HepG2 (cell line): ENCODE measurements around the gene STRIP1.

Experiments
- BHLHE40 ChIP-seq: IDR thresholded peaks from 2 replicates; pipeline ENCODE4 v1.6.1; 2011; ENCODE audit warnings: low read length, improper control_type of control experiment
- RCOR2 ChIP-seq: IDR thresholded peaks from 2 replicates; pipeline ENCODE4 v1.6.1; 2016; ENCODE audit warnings: missing biosample characterization, missing genetic modification reagents
- RELA ChIP-seq: sonication (generic); formaldehyde crosslinking; IDR thresholded peaks from 2 replicates; pipeline ENCODE4 v1.4.0; 2020; ENCODE audit warnings: missing genetic modification reagents
- ZNF780A ChIP-seq: sonication (generic); formaldehyde crosslinking; IDR thresholded peaks from 2 replicates; pipeline ENCODE4 v1.8.0; 2022; ENCODE audit warnings: mild to moderate bottlenecking, missing genetic modification reagents, moderate library complexity
- TF ChIP-seq, protein P1 (sequence below): sonication (generic); formaldehyde crosslinking; IDR thresholded peaks from 2 replicates; pipeline ENCODE4 v1.5.1; 2020; ENCODE audit warnings: mild to moderate bottlenecking, missing genetic modification reagents, moderate library complexity
- TF ChIP-seq, protein P2 (sequence below): sonication (generic); formaldehyde crosslinking; IDR thresholded peaks from 2 replicates; pipeline ENCODE4 v1.5.0; 2020; ENCODE audit warnings: mild to moderate bottlenecking, missing genetic modification reagents, moderate library complexity
- TF ChIP-seq, protein P3 (sequence below): sonication (generic); formaldehyde crosslinking; IDR thresholded peaks from 2 replicates; pipeline ENCODE4 v1.4.0; 2020; ENCODE audit warnings: low read depth, mild to moderate bottlenecking, missing genetic modification reagents

GRCh38 chr1:110086961-110087360 lies 52.5 kb downstream of the STRIP1 start:
- no peak for TF ChIP-seq BHLHE40
- TF ChIP-seq, protein P1, sequence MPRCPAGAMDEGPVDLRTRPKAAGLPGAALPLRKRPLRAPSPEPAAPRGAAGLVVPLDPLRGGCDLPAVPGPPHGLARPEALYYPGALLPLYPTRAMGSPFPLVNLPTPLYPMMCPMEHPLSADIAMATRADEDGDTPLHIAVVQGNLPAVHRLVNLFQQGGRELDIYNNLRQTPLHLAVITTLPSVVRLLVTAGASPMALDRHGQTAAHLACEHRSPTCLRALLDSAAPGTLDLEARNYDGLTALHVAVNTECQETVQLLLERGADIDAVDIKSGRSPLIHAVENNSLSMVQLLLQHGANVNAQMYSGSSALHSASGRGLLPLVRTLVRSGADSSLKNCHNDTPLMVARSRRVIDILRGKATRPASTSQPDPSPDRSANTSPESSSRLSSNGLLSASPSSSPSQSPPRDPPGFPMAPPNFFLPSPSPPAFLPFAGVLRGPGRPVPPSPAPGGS (CRISPR knock-in tag), result no peak
- TF ChIP-seq, protein P2, sequence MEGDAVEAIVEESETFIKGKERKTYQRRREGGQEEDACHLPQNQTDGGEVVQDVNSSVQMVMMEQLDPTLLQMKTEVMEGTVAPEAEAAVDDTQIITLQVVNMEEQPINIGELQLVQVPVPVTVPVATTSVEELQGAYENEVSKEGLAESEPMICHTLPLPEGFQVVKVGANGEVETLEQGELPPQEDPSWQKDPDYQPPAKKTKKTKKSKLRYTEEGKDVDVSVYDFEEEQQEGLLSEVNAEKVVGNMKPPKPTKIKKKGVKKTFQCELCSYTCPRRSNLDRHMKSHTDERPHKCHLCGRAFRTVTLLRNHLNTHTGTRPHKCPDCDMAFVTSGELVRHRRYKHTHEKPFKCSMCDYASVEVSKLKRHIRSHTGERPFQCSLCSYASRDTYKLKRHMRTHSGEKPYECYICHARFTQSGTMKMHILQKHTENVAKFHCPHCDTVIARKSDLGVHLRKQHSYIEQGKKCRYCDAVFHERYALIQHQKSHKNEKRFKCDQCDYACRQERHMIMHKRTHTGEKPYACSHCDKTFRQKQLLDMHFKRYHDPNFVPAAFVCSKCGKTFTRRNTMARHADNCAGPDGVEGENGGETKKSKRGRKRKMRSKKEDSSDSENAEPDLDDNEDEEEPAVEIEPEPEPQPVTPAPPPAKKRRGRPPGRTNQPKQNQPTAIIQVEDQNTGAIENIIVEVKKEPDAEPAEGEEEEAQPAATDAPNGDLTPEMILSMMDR, result no peak
- TF ChIP-seq, protein P3, sequence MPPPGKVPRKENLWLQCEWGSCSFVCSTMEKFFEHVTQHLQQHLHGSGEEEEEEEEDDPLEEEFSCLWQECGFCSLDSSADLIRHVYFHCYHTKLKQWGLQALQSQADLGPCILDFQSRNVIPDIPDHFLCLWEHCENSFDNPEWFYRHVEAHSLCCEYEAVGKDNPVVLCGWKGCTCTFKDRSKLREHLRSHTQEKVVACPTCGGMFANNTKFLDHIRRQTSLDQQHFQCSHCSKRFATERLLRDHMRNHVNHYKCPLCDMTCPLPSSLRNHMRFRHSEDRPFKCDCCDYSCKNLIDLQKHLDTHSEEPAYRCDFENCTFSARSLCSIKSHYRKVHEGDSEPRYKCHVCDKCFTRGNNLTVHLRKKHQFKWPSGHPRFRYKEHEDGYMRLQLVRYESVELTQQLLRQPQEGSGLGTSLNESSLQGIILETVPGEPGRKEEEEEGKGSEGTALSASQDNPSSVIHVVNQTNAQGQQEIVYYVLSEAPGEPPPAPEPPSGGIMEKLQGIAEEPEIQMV, result no peak
- TF ChIP-seq RELA (CRISPR knock-in tag), result no peak
- TF ChIP-seq ZNF780A (CRISPR knock-in tag), result no peak
- no peak for TF ChIP-seq RCOR2 (CRISPR knock-in tag)
